Peyer's patch (tissue), 4 donors: Measurements from ENCODE around the gene STAM.

Experiments
- CTCF ChIP-seq, 6 experiments: fragments of 450-650 bp in 4 of 6; fragments of 200-600 bp in 2 of 6; sonication (generic) in 1 of 6; IDR thresholded peaks; one replicate each; pipeline ENCODE4 v1.5.1; 2017 to 2019; ENCODE audit warnings: antibody characterized with exemption in 6 of 6, mild to moderate bottlenecking in 3 of 6, moderate library complexity in 1 of 6
- POLR2A ChIP-seq, 2 donors: fragments of 450-650 bp; IDR thresholded peaks; one replicate each; pipeline ENCODE4 v1.5.1; 2017; ENCODE audit warnings: antibody characterized with exemption in 2 of 2, mild to moderate bottlenecking in 2 of 2, moderate library complexity in 2 of 2

GRCh38 chr10:17661510-17661909 lies 17.6 kb downstream of the STAM start:
- TF ChIP-seq POLR2A (IDR thresholded peaks at IDR 0.05) = no peak
- no peak for TF ChIP-seq CTCF (IDR thresholded peaks at IDR 0.05)
